HG03457 (cell line): ENCODE results near the gene PLEKHN1.
"Not testable (repeated sequence)": the region's sequence is repeated elsewhere in the genome, so short reads cannot be mapped to it uniquely, and the experiment has no call there.

Experiments used
- ATAC-seq: cut with Tn5 transposase; IDR thresholded peaks from one replicate; pipeline ENCODE4 v1.9.1; 2021; ENCODE audit warnings: moderate number of reproducible peaks; ENCODE audit not compliant: unreplicated experiment

The PLEKHN1 gene

DNA sequence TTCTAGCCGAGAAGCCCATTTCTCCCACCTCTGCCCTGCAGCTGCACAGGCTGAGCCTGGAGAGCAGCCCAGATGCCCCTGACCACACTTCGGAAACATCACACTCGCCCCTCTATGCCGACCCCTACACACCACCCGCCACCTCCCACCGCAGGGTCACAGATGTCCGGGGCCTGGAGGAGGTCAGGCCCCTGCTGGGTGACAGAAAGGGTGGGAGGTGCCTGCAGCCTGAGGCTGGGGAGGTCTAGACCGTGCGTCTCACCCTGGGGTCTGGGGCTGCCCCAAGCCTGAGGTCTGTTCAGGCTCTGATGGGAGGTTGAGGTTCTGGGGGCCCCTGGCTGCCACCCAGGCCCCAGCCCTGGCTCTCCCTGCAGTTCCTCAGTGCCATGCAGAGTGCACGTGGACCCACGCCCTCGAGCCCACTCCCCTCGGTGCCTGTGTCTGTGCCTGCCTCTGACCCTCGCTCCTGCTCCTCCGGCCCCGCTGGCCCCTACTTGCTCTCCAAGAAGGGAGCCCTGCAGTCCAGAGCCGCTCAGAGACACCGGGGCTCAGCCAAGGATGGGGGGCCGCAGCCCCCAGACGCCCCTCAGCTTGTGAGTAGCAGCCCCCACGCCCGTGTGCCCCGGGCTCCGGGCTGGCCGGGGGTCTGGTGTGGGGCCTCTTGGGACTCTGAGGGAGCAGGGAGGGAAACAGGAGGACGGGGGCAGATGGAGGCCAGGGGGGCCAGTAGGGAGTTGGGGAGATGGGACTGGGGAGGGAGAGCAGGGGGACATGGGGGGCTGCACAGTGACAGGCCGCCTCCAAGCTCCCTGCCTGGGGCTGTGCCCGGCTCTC, 7.4 kb downstream of the PLEKHN1 start:
- no peak for ATAC-seq

DNA sequence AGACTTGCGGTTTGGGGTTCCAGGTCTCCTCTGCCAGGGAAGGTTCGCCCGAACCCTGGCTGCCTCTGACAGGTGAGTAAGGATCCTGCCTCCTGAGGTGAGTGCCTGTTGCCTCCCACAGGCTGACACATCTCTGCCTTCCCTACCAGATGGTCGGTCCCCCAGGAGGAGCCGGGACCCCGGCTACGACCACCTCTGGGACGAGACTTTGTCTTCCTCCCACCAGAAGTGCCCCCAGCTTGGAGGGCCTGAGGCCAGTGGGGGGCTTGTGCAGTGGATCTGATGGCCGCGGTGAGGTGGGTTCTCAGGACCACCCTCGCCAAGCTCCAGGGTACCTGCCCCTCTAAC, 8.0 kb downstream of the PLEKHN1 start:
- ATAC-seq = no peak

DNA sequence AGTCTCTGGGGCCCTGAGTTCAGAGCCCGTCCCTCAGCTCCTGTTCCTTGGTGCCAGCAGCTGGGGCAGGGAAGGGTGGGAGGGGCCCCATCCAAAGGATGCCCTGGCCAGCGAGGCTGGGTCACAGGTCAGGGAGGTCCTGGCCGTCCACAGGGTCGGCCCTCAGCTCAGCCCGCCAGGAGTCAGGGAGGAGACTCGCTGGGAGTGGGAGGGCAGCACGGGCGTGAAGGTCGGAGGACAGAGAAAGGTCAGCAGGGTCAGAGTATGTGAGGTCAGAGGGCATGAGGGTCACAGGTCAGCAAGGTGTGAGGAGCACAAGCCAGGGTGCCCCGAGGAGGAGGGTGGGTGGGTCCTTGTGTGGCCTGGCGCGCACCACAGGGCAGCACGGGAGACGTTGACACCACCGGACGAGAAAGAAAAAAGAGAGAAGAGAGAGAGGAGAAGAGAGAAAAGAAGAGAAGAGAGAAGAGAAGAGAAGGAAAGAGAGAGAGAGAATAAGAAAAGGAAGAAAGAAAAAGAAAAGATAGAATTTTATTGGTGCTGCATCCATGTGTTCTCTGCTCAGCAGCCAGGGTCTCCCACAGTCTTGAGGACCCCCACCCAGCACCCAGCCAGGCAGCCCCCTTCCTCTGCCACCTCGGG, 8.5 kb downstream of the PLEKHN1 start:
- no peak for ATAC-seq

DNA sequence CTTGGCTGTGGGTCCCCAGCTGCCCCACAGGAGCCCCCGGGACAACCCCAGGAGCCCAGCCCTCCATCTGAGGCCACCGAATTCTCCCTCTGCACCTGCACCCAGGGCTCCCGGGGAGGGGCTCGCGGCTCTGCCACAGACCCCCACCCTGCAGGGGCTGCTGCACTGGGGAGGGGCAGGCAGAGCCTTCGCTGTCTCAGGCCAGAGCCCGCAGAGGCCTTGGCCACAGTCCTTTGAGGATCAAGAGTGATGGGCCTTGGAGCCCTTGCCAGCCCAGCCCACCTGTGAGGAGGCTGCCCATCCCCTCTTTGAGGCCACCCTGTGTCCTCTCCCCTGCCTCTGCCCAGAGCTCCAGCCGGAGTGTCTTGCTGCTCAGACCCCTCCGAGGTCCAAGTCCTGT, 9.1 kb downstream of the PLEKHN1 start:
- ATAC-seq = no peak

- no peak for ATAC-seq
These were observed 9.8 kb downstream of the PLEKHN1 start for GRCh38 chr1:975896-976683.

DNA sequence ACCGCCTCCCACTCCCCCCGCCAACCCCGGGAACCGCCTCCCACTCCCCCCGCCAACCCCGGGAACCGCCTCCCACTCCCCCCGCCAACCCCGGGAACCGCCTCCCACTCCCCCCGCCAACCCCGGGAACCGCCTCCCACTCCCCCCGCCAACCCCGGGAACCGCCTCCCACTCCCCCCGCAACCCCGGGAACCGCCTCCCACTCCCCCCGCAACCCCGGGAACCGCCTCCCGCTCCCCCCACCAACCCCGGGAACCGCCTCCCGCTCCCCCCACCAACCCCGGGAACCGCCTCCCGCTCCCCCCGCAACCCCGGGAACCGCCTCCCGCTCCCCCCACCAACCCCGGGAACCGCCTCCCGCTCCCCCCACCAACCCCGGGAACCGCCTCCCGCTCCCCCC, 10.5 kb downstream of the PLEKHN1 start:
- not testable (repeated sequence) for ATAC-seq

- ATAC-seq = no peak
These were observed 12.0 kb downstream of the PLEKHN1 start for GRCh38 chr1:978069-978834.

DNA sequence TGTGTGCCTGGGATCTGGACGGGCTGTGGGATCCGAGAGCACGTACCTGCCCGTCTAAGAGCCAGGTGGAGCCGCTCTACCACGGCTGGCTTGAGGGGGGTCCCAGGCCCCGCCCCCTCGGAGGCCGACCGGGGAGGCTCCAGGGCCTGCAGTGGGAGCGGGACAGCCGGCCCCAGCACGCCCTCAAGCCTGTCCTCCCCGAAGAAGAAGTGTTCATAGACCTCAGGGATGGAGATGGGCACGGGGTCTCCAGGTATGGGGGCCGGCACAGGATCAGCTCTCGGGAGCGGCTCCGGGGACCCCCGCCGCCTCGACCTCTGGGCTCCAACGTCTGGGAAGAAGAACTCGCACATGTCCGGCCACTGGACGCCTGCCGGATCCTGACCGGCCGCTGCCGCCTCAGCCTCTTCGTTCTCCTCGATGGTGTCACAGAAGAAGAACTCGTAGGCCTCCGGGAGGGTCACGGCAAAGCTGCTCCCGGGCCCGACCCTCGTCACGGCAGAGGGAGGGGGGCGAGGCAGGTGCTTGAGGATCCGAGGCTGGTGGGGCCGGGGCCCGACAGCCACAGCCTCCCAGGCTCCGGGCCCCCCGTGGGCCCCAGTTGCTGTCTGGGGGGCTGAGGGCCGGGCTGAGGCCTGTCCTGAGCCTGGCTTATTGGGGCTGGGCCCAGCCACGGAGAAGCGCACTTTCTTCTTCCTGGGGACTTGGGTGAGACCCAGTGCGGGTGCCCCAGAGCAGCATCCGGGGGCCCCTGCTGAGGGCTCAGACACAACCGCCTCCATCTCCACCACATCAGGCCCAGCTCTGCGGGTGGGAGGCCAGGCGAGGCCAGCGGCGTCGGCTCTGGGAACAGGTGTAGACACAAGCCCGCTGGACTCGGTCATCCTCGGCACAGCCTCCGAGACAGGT, 12.8 kb downstream of the PLEKHN1 start:
- no peak for ATAC-seq

- no peak for ATAC-seq
These were observed 13.4 kb downstream of the PLEKHN1 start for GRCh38 chr1:979744-980072.

DNA sequence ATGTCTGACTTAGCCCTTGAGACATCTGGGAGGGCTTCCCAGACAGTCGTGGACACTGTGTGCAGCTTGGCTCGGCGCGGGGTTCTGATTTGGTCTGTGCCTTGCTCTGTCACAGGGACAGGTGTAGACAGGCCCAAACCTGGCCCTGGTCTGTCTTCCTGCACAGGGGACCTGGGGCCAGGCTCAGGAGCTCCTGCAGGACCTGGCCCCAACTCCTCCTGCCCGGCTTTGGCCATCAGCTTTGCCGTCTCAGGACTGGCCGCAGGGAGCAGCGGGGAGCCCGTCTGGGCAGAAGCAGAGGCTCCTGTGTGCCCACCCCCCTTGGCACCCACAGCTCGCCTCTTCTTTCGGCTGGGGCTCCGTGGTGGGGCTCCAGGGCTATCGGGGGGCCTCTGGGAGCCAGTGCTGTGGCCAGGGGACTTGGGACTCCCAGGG, 13.9 kb downstream of the PLEKHN1 start:
- ATAC-seq = no peak

DNA sequence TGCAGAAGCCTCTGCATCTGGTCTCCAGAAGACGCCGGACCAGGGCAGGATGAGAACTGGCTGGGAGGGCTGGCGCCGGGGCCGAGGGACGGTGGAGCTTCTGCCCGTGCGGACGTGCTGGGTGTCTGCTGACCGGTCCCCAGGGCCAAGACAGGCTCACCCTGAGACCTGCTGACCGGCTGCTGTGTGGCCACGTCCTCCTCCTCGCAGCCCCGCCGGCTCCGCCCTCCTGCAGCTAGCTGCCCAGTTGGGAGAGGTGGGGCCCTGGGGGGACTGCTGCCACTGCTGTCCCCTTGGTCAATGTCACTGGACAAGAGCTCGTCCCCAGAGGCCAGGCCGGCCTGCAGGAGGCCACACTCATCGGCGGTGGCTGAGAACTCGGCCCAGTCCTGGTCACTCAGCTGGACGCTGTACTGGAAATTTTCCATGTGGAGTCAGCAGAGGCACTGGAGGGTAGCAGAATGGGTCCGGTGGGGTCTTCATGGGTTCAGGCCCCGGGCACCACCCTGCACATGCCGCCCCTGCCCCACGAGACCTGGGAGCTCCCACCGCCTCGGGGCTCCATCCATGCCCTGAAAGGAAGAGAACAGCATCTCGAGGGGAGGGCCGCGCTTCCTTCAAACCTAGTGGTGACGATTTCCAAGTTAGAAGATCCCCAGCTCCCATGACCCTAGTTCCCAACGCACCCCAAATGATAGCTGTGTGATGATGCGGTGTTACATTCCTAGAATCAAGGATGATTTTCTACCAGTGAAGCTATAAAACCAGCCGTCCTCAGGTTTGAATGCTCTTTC, 14.5 kb downstream of the PLEKHN1 start:
- no peak for ATAC-seq

- ATAC-seq = no peak
These were observed 15.2 kb downstream of the PLEKHN1 start for GRCh38 chr1:981491-981954.

DNA sequence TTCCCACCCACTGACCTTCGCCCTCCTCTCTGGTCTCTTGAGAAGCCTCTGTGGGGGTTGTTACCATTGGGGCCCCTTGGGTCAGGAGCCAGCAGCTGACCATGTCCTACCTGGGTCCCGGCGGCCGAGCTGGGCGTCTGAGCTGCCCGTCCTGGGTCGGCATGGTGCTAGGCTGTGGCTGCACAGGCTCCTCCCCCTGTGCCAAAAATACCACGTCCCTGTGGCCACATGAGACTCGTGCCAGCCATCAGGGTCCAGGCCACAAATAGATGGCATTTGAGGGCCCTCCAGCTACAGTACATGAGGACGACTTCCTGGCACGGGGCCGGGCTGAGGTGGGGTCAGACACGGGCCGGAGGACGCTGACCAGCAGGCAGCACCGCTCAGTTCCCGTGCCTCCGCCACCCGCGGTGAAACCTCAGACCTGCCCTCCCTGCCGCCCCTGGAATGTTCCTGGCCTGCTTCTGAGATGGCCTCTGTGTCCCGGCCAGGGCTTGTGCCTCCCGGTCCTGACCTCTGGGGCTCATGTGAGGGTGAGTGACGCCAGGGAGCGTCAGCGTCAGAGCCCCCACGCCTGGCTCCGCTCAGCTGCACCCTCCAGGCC, 15.8 kb downstream of the PLEKHN1 start, which contains the start of gene PERM1:
PERM1 (minus strand) TSS at position 139 of the 604 bp plus-strand sequence. CDS start 1,064 bp downstream, outside the sequence.
- no peak for ATAC-seq

DNA sequence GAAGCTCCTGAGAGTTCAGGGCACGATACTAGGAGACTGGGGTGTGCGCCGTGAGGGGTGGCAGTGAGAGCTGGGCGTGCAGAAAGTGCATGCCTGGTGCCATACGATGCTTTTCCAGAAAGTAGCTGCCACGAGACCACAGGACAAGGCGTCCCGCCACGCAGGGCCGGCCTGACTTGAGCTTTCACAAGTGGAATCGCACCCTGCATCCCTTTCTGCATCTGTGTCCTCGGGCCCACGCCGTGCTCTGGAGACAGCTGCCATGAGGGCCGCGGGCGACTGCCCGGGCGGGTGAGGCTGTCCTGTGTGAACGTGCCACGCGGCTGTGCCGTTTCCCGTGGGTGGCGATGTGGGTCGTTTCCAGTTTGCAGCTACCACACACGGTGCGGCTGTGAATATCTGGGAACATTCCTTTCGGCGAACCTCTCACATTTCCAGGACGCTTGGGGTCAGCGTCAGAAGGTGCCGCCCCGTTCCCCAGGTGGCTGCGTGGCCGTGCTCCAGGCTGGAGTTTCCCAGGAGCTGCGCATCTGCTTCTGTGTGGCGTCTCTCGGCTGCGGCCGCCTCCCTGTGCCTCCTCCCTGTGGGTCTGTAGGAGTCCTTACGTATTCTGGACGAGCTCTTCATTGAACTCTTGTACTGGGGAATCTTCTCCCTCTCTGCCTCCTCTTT, 16.6 kb downstream of the PLEKHN1 start:
- no peak for ATAC-seq

DNA sequence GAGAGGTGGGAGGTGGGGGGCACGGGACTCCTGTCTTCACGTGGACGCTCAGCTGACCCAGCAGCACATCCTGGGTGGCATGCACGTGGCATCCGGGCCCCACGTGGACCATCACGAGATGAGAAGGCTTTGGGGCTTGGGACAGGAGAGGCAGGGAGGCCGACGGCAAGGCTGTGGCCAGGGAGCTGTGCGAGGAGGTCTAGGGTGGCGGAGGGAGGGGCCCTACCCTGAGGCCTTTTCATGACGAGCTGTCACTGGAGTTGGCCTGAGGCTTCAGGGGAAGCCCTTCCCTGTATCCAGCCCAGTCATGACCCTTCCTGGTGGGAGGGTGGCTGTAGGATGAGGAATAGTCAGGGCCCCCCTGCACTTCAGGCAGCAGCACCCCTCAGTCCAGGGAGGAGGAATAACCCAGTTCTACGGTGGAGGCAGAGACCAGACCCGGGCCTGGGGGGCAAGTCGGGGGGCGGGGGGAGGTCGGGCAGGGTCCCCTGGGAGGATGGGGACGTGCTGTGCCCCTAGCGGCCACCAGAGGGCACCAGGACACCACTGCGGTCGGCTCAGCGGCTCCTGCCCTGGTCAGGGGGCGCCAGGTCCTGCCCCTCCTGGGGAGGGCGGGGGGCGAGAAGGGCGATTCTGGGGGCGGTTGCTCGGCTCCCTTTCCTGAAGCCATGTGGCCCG, 17.7 kb downstream of the PLEKHN1 start:
- no peak for ATAC-seq

- ATAC-seq = no peak
These were observed 18.2 kb downstream of the PLEKHN1 start for GRCh38 chr1:984476-984814.

DNA sequence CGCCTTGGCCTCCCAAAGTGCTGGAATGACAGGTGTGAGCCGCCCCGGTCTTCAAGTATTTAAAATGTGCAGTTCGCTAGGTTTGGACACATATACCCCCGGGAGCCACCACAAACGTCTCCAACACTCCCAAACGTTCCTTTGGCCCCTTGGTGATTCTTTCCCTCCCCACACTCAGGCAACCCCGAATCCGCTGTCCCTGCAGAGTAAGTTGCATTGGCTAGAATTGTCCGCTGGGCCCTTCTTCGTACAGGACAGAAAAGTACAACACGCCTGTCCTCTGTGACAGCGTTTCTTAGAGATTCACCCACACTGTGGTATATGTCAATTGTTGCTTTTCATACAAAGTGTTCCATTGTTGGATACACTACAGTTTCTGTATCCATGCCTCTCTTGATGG, 18.8 kb downstream of the PLEKHN1 start:
- no peak for ATAC-seq

GRCh38 chr1:988061-988460, 21.8 kb downstream of the PLEKHN1 start:
- not testable (repeated sequence) for ATAC-seq
